ENCODE data around the gene IMMP2L. TPM values are rescaled to one million over a fixed set of nuclear protein-coding genes. Genes with fewer than 3 reads are reported as not detected.

Gene IMMP2L
- total RNA-seq, 2 experiments from 2014 or later, result 8.9 to 18.7 TPM

GRCh38 chr7:111605246-111605645, 43.0 kb upstream of the IMMP2L start:
- H3K9me3 ChIP-seq (ENCODE audit: control insufficient read depth in 1 of 2, insufficient read depth in 1 of 2, low read length in 2 of 2), result peaks cover 0 to 9% of the 10 kb centered on the region in 2 experiments
- ChIA-PET CTCF (no interaction called here), POLR2A (no interaction called here)
- no peak overlapping the region for H3K27ac Mint-ChIP-seq
- DNase-seq, result no peak
- no peak overlapping the region for H3K27ac ChIP-seq (ENCODE audit: low read depth in 1 of 2, low read length in 2 of 2)
- peaks cover 4% of the 10 kb centered on the region for H3K9me3 Mint-ChIP-seq
- H3K4me3 Mint-ChIP-seq, result no peak overlapping the region
- H3K27me3 Mint-ChIP-seq, result peaks cover 15% of the 10 kb centered on the region
- TF ChIP-seq, protein P1, sequence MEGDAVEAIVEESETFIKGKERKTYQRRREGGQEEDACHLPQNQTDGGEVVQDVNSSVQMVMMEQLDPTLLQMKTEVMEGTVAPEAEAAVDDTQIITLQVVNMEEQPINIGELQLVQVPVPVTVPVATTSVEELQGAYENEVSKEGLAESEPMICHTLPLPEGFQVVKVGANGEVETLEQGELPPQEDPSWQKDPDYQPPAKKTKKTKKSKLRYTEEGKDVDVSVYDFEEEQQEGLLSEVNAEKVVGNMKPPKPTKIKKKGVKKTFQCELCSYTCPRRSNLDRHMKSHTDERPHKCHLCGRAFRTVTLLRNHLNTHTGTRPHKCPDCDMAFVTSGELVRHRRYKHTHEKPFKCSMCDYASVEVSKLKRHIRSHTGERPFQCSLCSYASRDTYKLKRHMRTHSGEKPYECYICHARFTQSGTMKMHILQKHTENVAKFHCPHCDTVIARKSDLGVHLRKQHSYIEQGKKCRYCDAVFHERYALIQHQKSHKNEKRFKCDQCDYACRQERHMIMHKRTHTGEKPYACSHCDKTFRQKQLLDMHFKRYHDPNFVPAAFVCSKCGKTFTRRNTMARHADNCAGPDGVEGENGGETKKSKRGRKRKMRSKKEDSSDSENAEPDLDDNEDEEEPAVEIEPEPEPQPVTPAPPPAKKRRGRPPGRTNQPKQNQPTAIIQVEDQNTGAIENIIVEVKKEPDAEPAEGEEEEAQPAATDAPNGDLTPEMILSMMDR (IDR thresholded peaks at IDR 0.05), result no peak
- ATAC-seq (ENCODE audit: poor library complexity), result no peak
- no peak overlapping the region for H3K4me3 ChIP-seq (ENCODE audit: low read length)
- H3K4me1 ChIP-seq (ENCODE audit: insufficient read depth, low read length), result no peaks in the 10 kb centered on the region
- H3K36me3 ChIP-seq (ENCODE audit: insufficient read depth, low read length), result no peaks in the 10 kb centered on the region
- no peaks in the 10 kb centered on the region for H3K36me3 Mint-ChIP-seq (ENCODE audit: low read depth)
- intact Hi-C loops (cut with DNase I, micrococcal nuclease), result no loop called here
- H3K27me3 ChIP-seq (ENCODE audit: control insufficient read depth in 1 of 2, insufficient read depth in 2 of 2, low read length in 2 of 2), result peaks cover 0 to 4% of the 10 kb centered on the region in 2 experiments
- no peaks in the 10 kb centered on the region for H3K4me1 Mint-ChIP-seq (ENCODE audit: low read depth)

GRCh38 chr7:111600091-111600490, 37.8 kb upstream of the IMMP2L start:
- intact Hi-C loops (cut with DNase I, micrococcal nuclease), result no loop called here
- H3K27ac Mint-ChIP-seq, result no peak overlapping the region
- peaks cover 7% of the 10 kb centered on the region for H3K9me3 Mint-ChIP-seq
- POLR2A ChIA-PET, result no interaction called here
- H3K36me3 ChIP-seq (ENCODE audit: insufficient read depth, low read length), result no peaks in the 10 kb centered on the region
- DNase-seq (no peak), ATAC-seq (ENCODE audit: poor library complexity) (no peak)
- no peak overlapping the region for H3K4me3 ChIP-seq (ENCODE audit: low read length)
- TF ChIP-seq, protein P1 (IDR thresholded peaks at IDR 0.05), result no peak
- no peaks in the 10 kb centered on the region for H3K9me3 ChIP-seq (ENCODE audit: control insufficient read depth in 1 of 2, insufficient read depth in 1 of 2, low read length in 2 of 2)
- H3K27me3 Mint-ChIP-seq, result peaks cover 20% of the 10 kb centered on the region
- no peak overlapping the region for H3K27ac ChIP-seq (ENCODE audit: low read depth in 1 of 2, low read length in 2 of 2)
- no peaks in the 10 kb centered on the region for H3K4me1 Mint-ChIP-seq (ENCODE audit: low read depth)
- H3K36me3 Mint-ChIP-seq (ENCODE audit: low read depth), result no peaks in the 10 kb centered on the region
- H3K4me3 Mint-ChIP-seq, result no peak overlapping the region
- no peaks in the 10 kb centered on the region for H3K27me3 ChIP-seq (ENCODE audit: control insufficient read depth in 1 of 2, insufficient read depth in 2 of 2, low read length in 2 of 2)
- no peaks in the 10 kb centered on the region for H3K4me1 ChIP-seq (ENCODE audit: insufficient read depth, low read length)
- CTCF ChIA-PET, result no interaction called here

DNA sequence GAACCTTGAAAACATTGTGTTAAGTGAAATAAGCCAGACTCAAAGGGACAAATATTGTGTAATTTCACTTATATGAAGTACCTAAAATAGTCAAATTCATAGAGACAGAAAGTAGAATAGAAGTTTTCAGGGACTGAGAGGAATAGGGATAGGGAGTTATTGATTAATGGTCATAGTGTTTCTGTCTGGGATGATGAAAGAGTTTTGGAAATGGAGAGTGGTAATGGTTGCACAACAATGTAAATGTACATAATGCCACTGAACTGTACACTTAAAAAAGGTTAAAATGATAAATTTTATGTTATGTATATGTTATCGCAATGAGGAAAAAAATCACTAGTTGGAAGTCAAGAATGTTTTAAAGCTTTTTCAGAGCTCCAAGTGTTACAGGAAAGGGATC, 33.5 kb upstream of the IMMP2L start:
- TF ChIP-seq, protein P1 (IDR thresholded peaks at IDR 0.05), result no peak
- intact Hi-C loops (cut with DNase I, micrococcal nuclease), result no loop called here
- ATAC-seq (ENCODE audit: poor library complexity), result no peak

More for the DNA sequence above, 33.5 kb upstream of the IMMP2L start:
- Mint-ChIP-seq H3K36me3 (ENCODE audit: low read depth) (no peaks in the 10 kb centered on the region), H3K27me3 (peaks cover 13% of the 10 kb centered on the region), H3K9me3 (peaks cover 7% of the 10 kb centered on the region), H3K27ac (no peak overlapping the region), H3K4me3 (no peak overlapping the region), H3K4me1 (ENCODE audit: low read depth) (no peaks in the 10 kb centered on the region)
- no peak overlapping the region for H3K27ac ChIP-seq (ENCODE audit: low read depth in 1 of 2, low read length in 2 of 2)
- no peak for DNase-seq
- H3K4me1 ChIP-seq (ENCODE audit: insufficient read depth, low read length), result no peaks in the 10 kb centered on the region
- H3K36me3 ChIP-seq (ENCODE audit: insufficient read depth, low read length), result no peaks in the 10 kb centered on the region
- ChIA-PET POLR2A (no interaction called here), CTCF (no interaction called here)
- no peaks in the 10 kb centered on the region for H3K9me3 ChIP-seq (ENCODE audit: control insufficient read depth in 1 of 2, insufficient read depth in 1 of 2, low read length in 2 of 2)
- H3K27me3 ChIP-seq (ENCODE audit: control insufficient read depth in 1 of 2, insufficient read depth in 2 of 2, low read length in 2 of 2), result peaks cover 0 to 8% of the 10 kb centered on the region in 2 experiments
- no peak overlapping the region for H3K4me3 ChIP-seq (ENCODE audit: low read length)
